Trophoblast cell (in vitro differentiated cells and primary cell): ENCODE data around the gene PPP1R7.

ENCODE experiments used
- DNase-seq, 2 donors: peaks; one replicate each; pipeline ENCODE4 v3.0.0-alpha.2; 2016
- H2AFZ ChIP-seq: 2 replicates; pipeline ENCODE4 v1.6.1; 2013; ENCODE audit warnings: low read length, moderate library complexity, mild to moderate bottlenecking; ENCODE audit not compliant: insufficient read depth, poor library complexity
- H2AK5ac ChIP-seq: 2 replicates; pipeline ENCODE4 v1.6.1; 2013; ENCODE audit warnings: mild to moderate bottlenecking, low read length
- H2BK120ac ChIP-seq: 2 replicates; pipeline ENCODE4 v1.6.1; 2013; ENCODE audit warnings: low read length, mild to moderate bottlenecking, moderate library complexity; ENCODE audit not compliant: insufficient read depth, poor library complexity
- H2BK12ac ChIP-seq: 2 replicates; pipeline ENCODE4 v1.6.1; 2013; ENCODE audit warnings: mild to moderate bottlenecking, low read length, moderate library complexity
- H2BK5ac ChIP-seq: 2 replicates; pipeline ENCODE4 v1.6.1; 2013; ENCODE audit warnings: low read length, low read depth, moderate library complexity, mild to moderate bottlenecking; ENCODE audit not compliant: poor library complexity
- H3K14ac ChIP-seq: 2 replicates; pipeline ENCODE4 v1.6.1; 2013; ENCODE audit warnings: mild to moderate bottlenecking, low read length
- H3K18ac ChIP-seq: 2 replicates; pipeline ENCODE4 v1.6.1; 2013; ENCODE audit warnings: mild to moderate bottlenecking, low read length
- H3K23ac ChIP-seq: 2 replicates; pipeline ENCODE4 v1.6.1; 2013; ENCODE audit warnings: low read length
- H3K27ac ChIP-seq: 2 replicates; pipeline ENCODE4 v1.5.1; 2013; ENCODE audit warnings: low read depth, mild to moderate bottlenecking, inconsistent platforms, low read length, moderate library complexity
- H3K27me3 ChIP-seq: 2 replicates; pipeline ENCODE4 v1.6.1; 2013; ENCODE audit warnings: inconsistent platforms, mild to moderate bottlenecking, low read length, moderate library complexity; ENCODE audit not compliant: insufficient read depth
- H3K36me3 ChIP-seq, 2 experiments: 1 replicate in 1 of 2; 2 replicates in 1 of 2; pipeline ENCODE4 v1.6.1; 2013; ENCODE audit warnings: low read length in 2 of 2, mild to moderate bottlenecking in 2 of 2, moderate library complexity in 1 of 2; ENCODE audit not compliant: insufficient read depth in 2 of 2, control insufficient read depth in 1 of 2
- H3K4ac ChIP-seq: 2 replicates; pipeline ENCODE4 v1.6.1; 2013; ENCODE audit warnings: low read depth, mild to moderate bottlenecking, low read length, moderate library complexity
- H3K4me1 ChIP-seq, 2 experiments: 1 replicate in 1 of 2; 2 replicates in 1 of 2; pipeline ENCODE4 v1.6.1; 2013; ENCODE audit warnings: low read length in 2 of 2, mild to moderate bottlenecking in 2 of 2, moderate library complexity in 1 of 2; ENCODE audit not compliant: insufficient read depth in 2 of 2, control insufficient read depth in 1 of 2
- H3K4me2 ChIP-seq: 2 replicates; pipeline ENCODE4 v1.6.1; 2013; ENCODE audit warnings: inconsistent platforms, mild to moderate bottlenecking, low read length, moderate library complexity
- H3K4me3 ChIP-seq: 2 replicates; pipeline ENCODE4 v1.5.1; 2013; ENCODE audit warnings: mild to moderate bottlenecking, low read depth, low read length, inconsistent platforms
- H3K79me1 ChIP-seq: one replicate; pipeline ENCODE4 v1.6.1; 2013; ENCODE audit warnings: low read length
- H3K79me2 ChIP-seq: 2 replicates; pipeline ENCODE4 v1.6.1; 2013; ENCODE audit warnings: low read length, mild to moderate bottlenecking; ENCODE audit not compliant: control insufficient read depth, insufficient read depth, poor library complexity
- H3K9ac ChIP-seq: 2 replicates; pipeline ENCODE4 v1.6.1; 2013; ENCODE audit warnings: mild to moderate bottlenecking, low read length
- H3K9me3 ChIP-seq: 2 replicates; pipeline ENCODE4 v1.6.1; 2013; ENCODE audit warnings: low read depth, mild to moderate bottlenecking, control low read depth, inconsistent platforms, low read length; ENCODE audit not compliant: insufficient read depth
- H4K12ac ChIP-seq: 2 replicates; pipeline ENCODE4 v1.6.1; 2013; ENCODE audit warnings: low read depth, mild to moderate bottlenecking, low read length, moderate library complexity
- H4K8ac ChIP-seq: 2 replicates; pipeline ENCODE4 v1.6.1; 2013; ENCODE audit warnings: low read depth, mild to moderate bottlenecking, low read length, moderate library complexity
- H4K91ac ChIP-seq: one replicate; pipeline ENCODE4 v1.6.1; 2013; ENCODE audit warnings: low read depth, mild to moderate bottlenecking, low read length, moderate library complexity
- WGBS: extraction: QIAGEN DNeasy Blood & Tissue Kit; methylation state at CpG from one replicate; pipeline ENCODE4 v1.1.7; 2013; ENCODE audit warnings: missing lambda C conversion rate; ENCODE audit not compliant: insufficient read length, insufficient coverage; ENCODE audit errors: extremely low coverage; 5-methylcytosine and 5-hydroxymethylcytosine counted together

Gene PPP1R7

GRCh38 chr2:241128266-241128665 is 22.0 kb upstream of the PPP1R7 start:
- Histone ChIP-seq H3K23ac (no peak overlapping the region), H2BK120ac (no peak overlapping the region), H3K79me2 (no peaks in the 10 kb centered on the region), H3K4me3 (no peak overlapping the region), H2AK5ac (no peak overlapping the region), H2AFZ (no peak overlapping the region), H3K27ac (no peak overlapping the region), H2BK12ac (no peak overlapping the region), H4K8ac (no peak overlapping the region), H3K9me3 (no peaks in the 10 kb centered on the region), H3K18ac (no peak overlapping the region), H2BK5ac (no peak overlapping the region), H3K14ac (no peak overlapping the region), H3K4ac (no peak overlapping the region), H3K79me1 (no peaks in the 10 kb centered on the region), H3K27me3 (no peaks in the 10 kb centered on the region), H3K4me2 (no peak overlapping the region), H4K12ac (no peak overlapping the region), H3K36me3 (peaks cover 26 to 30% of the 10 kb centered on the region in 2 experiments), H3K4me1 (no peaks in the 10 kb centered on the region), H3K9ac (no peak overlapping the region), H4K91ac (no peak overlapping the region)
- DNase-seq: no peak
- WGBS: no CpG with 5 or more reads among the region's 8 CpGs

DNA sequence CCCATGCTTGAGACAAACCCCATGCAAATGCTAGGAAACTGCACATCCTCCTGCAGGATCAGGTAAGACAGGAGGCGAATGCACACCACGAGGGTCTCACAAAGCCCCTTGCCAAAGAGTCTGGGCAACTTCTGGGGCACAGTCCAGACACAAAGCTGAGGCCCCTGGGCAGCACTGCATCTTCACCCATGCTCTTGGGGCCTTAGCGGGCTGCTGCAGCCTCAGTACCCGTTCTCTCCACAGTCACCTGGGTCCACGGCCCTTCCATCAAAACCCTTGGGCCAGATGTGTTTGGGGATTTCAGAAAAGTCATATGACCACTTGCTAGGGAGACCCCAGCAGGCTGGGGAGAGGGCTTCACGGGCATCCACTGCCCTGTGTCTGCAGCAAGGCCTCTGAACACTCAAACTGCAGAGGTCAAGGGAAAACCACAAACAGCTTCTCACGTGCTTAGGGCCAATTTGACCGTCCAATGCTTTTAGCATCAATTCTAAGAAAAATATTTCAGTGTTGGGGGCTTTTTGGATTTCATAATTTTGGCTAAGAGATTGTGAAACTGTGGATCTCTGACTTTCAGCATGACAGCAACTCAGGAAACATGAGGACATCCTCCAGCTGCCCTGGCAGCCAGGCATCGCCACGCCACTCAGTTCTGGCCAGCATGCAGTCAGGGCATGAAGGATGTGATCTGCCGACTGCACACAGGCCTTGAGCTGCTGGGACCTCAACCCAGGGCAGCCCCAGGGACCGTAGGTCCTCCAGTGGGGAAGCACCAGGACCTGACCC is 21.0 kb upstream of the PPP1R7 start:
- Histone ChIP-seq H3K27me3 (no peaks in the 10 kb centered on the region), H3K23ac (no peak overlapping the region), H2BK12ac (no peak overlapping the region), H2BK5ac (no peak overlapping the region), H3K4me1 (no peaks in the 10 kb centered on the region), H3K9me3 (no peaks in the 10 kb centered on the region), H2AK5ac (no peak overlapping the region), H2AFZ (no peak overlapping the region), H4K91ac (no peak overlapping the region), H3K79me1 (no peaks in the 10 kb centered on the region), H3K27ac (no peak overlapping the region), H3K4me2 (no peak overlapping the region), H3K14ac (no peak overlapping the region), H3K18ac (no peak overlapping the region), H4K8ac (no peak overlapping the region), H3K9ac (no peak overlapping the region), H3K79me2 (no peaks in the 10 kb centered on the region), H2BK120ac (no peak overlapping the region), H3K4me3 (no peak overlapping the region), H3K4ac (no peak overlapping the region), H4K12ac (no peak overlapping the region), H3K36me3 (peaks cover 24 to 34% of the 10 kb centered on the region in 2 experiments)
- DNase-seq: no peak
- WGBS: no CpG with 5 or more reads among the region's 12 CpGs

DNA sequence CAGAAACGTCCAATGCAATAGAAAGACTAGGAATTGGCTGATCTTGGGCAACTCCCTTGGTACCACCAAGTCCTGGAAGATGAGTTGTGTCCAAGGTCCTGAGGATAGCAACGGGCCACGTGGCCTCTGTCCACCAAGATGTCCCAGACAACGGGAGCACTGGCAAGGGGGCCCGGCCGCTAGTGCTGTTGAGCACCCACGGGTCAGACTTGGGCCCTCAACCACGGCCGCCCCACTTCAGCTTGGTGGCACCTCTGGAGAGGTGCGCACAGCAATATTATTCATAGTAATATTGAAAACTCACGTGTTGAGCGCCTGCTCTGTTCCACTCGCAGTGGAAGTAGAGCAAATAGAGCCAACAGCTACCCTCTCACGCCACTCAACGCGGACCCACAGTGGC is 20.0 kb upstream of the PPP1R7 start:
- Histone ChIP-seq H3K27ac (no peak overlapping the region), H2BK12ac (no peak overlapping the region), H4K91ac (no peak overlapping the region), H3K9ac (no peak overlapping the region), H3K4me2 (no peak overlapping the region), H3K79me1 (no peaks in the 10 kb centered on the region), H3K79me2 (no peaks in the 10 kb centered on the region), H3K14ac (no peak overlapping the region), H2BK120ac (no peak overlapping the region), H3K4me1 (no peaks in the 10 kb centered on the region), H3K18ac (no peak overlapping the region), H2BK5ac (no peak overlapping the region), H3K9me3 (no peaks in the 10 kb centered on the region), H2AFZ (no peak overlapping the region), H3K23ac (no peak overlapping the region), H3K36me3 (peaks cover 24 to 34% of the 10 kb centered on the region in 2 experiments), H3K4me3 (no peak overlapping the region), H2AK5ac (no peak overlapping the region), H3K27me3 (no peaks in the 10 kb centered on the region), H3K4ac (no peak overlapping the region), H4K8ac (no peak overlapping the region), H4K12ac (no peak overlapping the region)
- WGBS: no CpG with 5 or more reads among the region's 16 CpGs
- no peak for DNase-seq

GRCh38 chr2:241131531-241131930 is 18.7 kb upstream of the PPP1R7 start:
- H3K36me3 ChIP-seq: peaks cover 23 to 32% of the 10 kb centered on the region in 2 experiments
- H3K4me2 ChIP-seq: no peak overlapping the region
- H3K9ac ChIP-seq: no peak overlapping the region
- H3K4me1 ChIP-seq: no peaks in the 10 kb centered on the region
- H3K4ac ChIP-seq: no peak overlapping the region
- no peak overlapping the region for H2BK120ac ChIP-seq
- no peaks in the 10 kb centered on the region for H3K27me3 ChIP-seq
- no peak overlapping the region for H2AFZ ChIP-seq
- no peak overlapping the region for H4K8ac ChIP-seq
- H4K91ac ChIP-seq: no peak overlapping the region
- no peak overlapping the region for H4K12ac ChIP-seq
- no peaks in the 10 kb centered on the region for H3K79me1 ChIP-seq
- H2AK5ac ChIP-seq: no peak overlapping the region
- no peak overlapping the region for H3K14ac ChIP-seq
- no peaks in the 10 kb centered on the region for H3K79me2 ChIP-seq
- H2BK5ac ChIP-seq: no peak overlapping the region
- no peak overlapping the region for H3K27ac ChIP-seq
- H2BK12ac ChIP-seq: no peak overlapping the region
- H3K9me3 ChIP-seq: no peaks in the 10 kb centered on the region
- DNase-seq: no peak
- H3K4me3 ChIP-seq: no peak overlapping the region
- WGBS: no CpG with 5 or more reads among the region's 7 CpGs
- no peak overlapping the region for H3K18ac ChIP-seq
- no peak overlapping the region for H3K23ac ChIP-seq
